Muscle of leg (tissue), 11 donors: ENCODE results near the gene USP28. TPM values are rescaled to one million over a fixed set of nuclear protein-coding genes. Genes with fewer than 3 reads are reported as not detected.

Experiments used
- DNase-seq: peaks from one replicate; pipeline ENCODE4 v3.0.0; 2013
- H3K27ac ChIP-seq: one replicate; pipeline ENCODE4 v1.5.1; 2013; ENCODE audit warnings: mild to moderate bottlenecking, low read length, control low read depth
- H3K27me3 ChIP-seq: one replicate; pipeline ENCODE4 v1.6.1; 2013; ENCODE audit warnings: low read length; ENCODE audit not compliant: control insufficient read depth, insufficient read depth
- H3K36me3 ChIP-seq: one replicate; pipeline ENCODE4 v1.6.1; 2013; ENCODE audit warnings: low read length; ENCODE audit not compliant: control insufficient read depth, insufficient read depth
- H3K4me1 ChIP-seq: one replicate; pipeline ENCODE4 v1.6.1; 2013; ENCODE audit warnings: low read length; ENCODE audit not compliant: control insufficient read depth, insufficient read depth
- H3K4me3 ChIP-seq: one replicate; pipeline ENCODE4 v1.5.1; 2013; ENCODE audit warnings: low read length, control low read depth
- H3K9me3 ChIP-seq: replicated peaks from 2 replicates; pipeline ENCODE4 v1.6.1; 2013; ENCODE audit warnings: low read depth, low read length; ENCODE audit not compliant: control insufficient read depth
- WGBS: methylation state at CpG from one replicate; pipeline ENCODE4 v1.1.5; 2013; ENCODE audit warnings: missing lambda C conversion rate; ENCODE audit not compliant: insufficient coverage; 5-methylcytosine and 5-hydroxymethylcytosine counted together
- polyA plus RNA-seq, 8 donors: library from polyadenylated mRNA; unstranded; fragments of 120-200 nt; gene quantifications; one replicate each; pipeline versions ENCODE4 v1.2.1 to v1.2.3, GENCODE V29; 2013; ENCODE audit warnings: inconsistent platforms in 1 of 8, low replicate concordance in 1 of 8; ENCODE audit not compliant: insufficient read length in 8 of 8, insufficient read depth in 1 of 8
- total RNA-seq: library from RNA; stranded (reverse); fragments of 120-200 nt; gene quantifications from one replicate; pipeline ENCODE4 v1.2.4, GENCODE V29; 2013

Gene USP28
- total and polyA plus RNA-seq, 9 donors: 52.5 to 90.1 (median 66.7) TPM

DNA sequence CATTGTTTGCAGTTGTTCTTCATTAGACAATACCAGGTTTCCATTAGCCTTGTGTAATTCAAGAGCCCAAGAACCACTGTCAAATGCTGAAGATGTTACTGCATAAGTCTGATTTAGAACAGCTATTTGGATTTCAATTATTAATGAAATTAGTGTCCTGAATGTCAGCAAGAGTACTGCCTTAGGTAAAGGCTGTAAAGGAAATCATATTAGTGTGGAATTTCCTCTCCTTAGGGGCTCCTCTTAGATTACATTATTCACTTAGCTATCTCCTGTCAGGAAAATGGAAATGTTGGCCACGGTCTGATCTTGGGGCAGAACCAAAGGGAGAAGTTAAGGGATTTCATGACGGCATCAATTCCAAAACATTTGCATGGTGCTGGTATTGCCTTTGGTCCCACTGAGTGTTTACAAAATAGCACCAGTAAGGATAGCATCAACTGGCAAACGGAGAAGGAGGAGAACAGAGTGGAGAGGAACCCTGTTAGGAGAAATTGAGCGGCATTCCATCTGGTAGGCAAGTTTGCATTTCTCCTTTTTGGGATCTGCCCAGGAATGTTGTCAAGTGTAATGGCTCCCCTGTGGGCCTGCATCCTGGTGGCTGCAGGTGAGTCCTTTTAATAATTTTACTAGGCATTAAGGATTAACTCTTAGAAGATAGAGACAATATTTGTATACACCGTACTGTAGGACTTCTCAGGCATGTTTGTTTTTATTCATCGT, 29.2 kb upstream of the USP28 start, which contains the start of gene HTR3B:
Gene HTR3B (plus strand): TSS at position 418 of the 723 bp plus-strand sequence. CDS start 138 bp downstream, at position 556.
- DNase-seq: no peak
- no peaks in the 10 kb centered on the region for H3K4me1 ChIP-seq
- H3K27me3 ChIP-seq: peaks cover 17% of the 10 kb centered on the region
- no peak within 1 kb of the TSS for H3K4me3 ChIP-seq
- no peak within 1 kb of the TSS for H3K27ac ChIP-seq
- H3K36me3 ChIP-seq: no peaks in the 10 kb centered on the region
- WGBS: 50% methylated on average over 3 of the region's 6 CpGs
- H3K9me3 ChIP-seq: no peaks in the 10 kb centered on the region

DNA sequence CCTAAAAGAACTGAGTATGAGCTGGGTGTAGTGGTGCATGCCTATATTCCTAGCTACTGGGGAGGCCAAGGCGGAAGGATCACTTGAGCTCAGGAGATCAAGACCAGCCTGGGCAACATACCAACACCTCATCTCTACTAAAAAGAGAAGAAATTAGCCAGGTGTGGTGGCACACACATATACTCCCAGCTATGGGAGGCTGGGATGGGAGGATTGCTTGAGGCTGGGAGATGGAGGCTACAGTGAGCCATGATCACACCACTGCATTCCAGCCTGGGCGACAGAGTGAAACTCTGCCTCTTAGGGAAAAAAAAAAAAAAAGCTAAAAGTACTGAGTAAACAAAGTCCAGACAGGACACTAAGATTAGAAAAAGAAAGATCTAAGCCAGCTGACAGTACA, 25.8 kb upstream of the USP28 start:
- Histone ChIP-seq H3K9me3 (no peaks in the 10 kb centered on the region), H3K4me3 (no peak overlapping the region), H3K36me3 (no peaks in the 10 kb centered on the region), H3K4me1 (peaks cover 4% of the 10 kb centered on the region), H3K27ac (no peak overlapping the region), H3K27me3 (peaks cover 3% of the 10 kb centered on the region)
- no CpG with 5 or more reads among the region's 2 CpGs for WGBS
- no peak for DNase-seq

DNA sequence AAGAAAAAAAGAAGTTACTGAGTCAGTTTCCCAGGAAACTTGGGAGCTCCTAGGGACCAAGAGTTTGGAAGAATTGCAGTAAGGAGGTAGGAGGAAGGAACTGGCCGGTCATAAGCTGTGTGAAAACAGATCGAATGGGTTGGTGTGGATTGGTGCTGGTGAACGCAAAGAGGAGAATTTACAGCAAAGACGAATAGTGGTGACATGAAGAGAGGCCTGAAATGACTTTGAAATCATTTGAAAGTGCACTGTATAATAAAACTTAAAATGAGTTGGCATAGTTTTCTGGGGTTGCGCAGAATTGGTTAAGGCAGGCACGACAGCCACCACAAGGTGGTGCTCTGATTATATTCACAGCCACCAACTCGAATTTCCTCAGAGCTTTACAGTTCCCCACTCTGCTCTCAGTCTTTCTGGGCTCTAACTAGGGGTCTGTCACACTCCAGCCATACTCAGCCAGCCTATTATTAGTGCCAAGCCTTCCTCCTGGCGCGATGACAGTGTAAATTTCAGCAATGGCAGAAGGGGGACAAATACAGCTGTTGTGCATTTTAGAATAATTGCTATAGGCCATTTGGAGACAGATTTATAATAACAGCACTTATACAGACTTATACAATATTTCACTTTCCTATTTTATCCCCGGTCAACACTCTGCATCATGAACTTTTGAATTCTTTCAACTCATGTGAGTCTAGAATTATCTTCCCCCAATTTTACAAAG, 20.9 kb upstream of the USP28 start:
- H3K27ac ChIP-seq: no peak overlapping the region
- no peaks in the 10 kb centered on the region for H3K36me3 ChIP-seq
- DNase-seq: peak; percentile 64
- WGBS: 34% methylated on average over 6 of the region's 10 CpGs
- H3K4me3 ChIP-seq: no peak overlapping the region
- peaks cover 10% of the 10 kb centered on the region for H3K4me1 ChIP-seq
- no peaks in the 10 kb centered on the region for H3K27me3 ChIP-seq
- H3K9me3 ChIP-seq: no peaks in the 10 kb centered on the region

DNA sequence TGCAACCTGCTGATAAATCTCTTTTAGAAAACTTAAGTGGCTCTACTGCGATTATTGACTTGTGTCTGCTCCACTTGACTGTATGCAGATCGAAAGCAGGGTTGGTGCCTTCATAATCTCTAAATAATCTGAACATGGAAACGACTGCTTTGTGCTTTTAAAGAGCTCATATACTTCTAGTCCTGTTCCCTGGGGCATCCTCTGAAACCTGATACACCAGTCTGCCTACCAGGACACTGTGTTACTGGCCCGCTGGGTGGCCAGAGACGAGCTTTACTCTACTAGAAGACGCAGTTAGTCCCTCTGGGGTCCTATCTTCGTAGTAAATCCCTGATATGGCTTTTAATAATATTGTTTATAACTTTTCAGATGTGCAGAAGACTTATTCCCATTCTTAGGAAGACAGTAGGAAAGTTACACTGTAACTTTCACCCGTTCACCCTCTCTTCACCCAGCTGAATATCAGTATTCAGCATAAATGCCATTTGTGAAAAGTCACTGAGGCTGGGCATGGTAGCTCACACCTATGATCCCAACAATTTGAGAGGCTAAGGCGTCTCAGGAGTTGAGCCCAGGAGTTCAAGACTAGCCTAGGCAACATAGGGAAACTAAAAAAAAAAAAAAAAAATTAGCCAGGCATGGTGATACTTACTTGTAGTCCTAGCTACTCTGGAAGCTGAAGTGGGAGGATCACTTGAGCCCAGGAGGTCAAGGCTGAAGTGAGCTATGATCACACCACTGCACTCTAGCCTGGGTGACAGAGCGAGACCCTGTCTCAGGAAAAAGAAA, 20.2 kb upstream of the USP28 start:
- H3K9me3 ChIP-seq: no peaks in the 10 kb centered on the region
- no peaks in the 10 kb centered on the region for H3K27me3 ChIP-seq
- no peak overlapping the region for H3K4me3 ChIP-seq
- no peaks in the 10 kb centered on the region for H3K36me3 ChIP-seq
- H3K4me1 ChIP-seq: peaks cover 10% of the 10 kb centered on the region
- H3K27ac ChIP-seq: no peak overlapping the region
- 51% methylated on average over 6 of the region's 10 CpGs for WGBS
- DNase-seq: no peak

DNA sequence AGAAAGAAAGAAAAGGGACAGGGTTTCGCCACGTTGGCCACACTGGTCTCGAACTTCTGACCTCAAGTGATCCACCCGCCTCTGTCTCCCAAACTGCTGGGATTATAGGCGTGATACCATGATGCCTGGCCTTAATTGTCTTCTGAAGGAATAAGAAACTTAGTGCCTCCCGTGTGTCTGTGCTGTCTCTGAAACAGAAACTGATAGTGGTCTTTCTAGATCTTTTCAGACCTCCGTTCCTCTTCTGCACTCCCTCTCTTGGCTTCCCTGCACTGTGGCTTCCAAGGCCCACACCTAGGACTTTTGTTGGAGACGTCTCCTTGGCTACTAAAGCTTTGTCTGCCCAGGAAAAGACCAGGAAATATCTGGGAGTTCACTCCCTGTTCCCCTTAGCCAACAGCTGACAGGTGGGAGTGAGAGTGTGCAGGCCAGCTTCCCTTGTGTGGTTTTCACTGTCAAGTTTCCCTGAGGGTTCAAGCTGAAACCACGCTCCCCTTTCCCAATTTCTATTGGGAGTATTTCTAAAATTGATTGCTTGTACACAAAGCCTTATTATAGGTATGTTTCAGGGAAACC, 19.1 kb upstream of the USP28 start:
- H3K4me1 ChIP-seq: peaks cover 10% of the 10 kb centered on the region
- H3K27ac ChIP-seq: no peak overlapping the region
- H3K9me3 ChIP-seq: no peaks in the 10 kb centered on the region
- no peaks in the 10 kb centered on the region for H3K36me3 ChIP-seq
- H3K27me3 ChIP-seq: no peaks in the 10 kb centered on the region
- H3K4me3 ChIP-seq: no peak overlapping the region
- DNase-seq: no peak
- WGBS: 77% methylated on average over 6 of the region's 9 CpGs

DNA sequence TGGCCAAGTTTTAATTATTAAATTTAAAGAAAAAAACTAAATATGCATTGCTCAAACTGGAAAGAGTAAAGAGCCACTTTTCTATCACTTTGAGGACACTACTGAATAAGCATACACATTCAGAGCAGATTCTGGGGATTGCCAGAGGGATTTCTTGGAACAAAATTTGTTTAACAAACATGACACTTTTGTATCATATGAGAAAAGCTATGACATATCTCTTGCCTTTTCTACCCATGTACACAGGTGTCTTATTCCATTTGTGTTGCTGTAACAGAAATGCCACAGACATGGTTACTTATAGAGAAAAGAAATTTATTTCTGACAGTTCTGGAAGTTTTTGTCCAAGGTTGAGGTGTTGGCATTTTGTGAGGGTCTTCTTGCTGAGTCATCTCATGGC, 13.5 kb upstream of the USP28 start:
- DNase-seq: no peak
- H3K9me3 ChIP-seq: no peaks in the 10 kb centered on the region
- H3K36me3 ChIP-seq: no peaks in the 10 kb centered on the region
- H3K4me1 ChIP-seq: no peaks in the 10 kb centered on the region
- H3K27me3 ChIP-seq: no peaks in the 10 kb centered on the region
- H3K27ac ChIP-seq: no peak overlapping the region
- no peak overlapping the region for H3K4me3 ChIP-seq

DNA sequence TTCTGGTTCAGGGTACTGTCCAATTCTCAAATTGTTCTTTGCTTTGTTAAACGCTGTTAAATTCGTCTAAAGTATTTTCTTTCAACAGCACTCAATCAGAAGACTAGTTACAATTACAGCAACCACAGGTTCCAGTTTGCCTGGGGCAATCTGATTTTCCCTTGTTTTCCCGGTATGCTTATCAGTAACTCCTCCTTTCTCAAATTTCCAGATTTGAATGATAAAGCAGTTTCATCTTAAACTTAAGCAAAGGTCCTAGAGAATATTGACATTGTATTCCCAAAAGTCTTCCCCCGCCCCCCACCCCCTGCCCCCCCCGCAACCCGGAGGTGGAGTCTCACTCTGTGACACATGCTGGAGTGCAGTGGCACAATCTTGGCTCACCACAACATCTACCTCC, 10.5 kb upstream of the USP28 start:
- Histone ChIP-seq H3K27ac (no peak overlapping the region), H3K9me3 (no peaks in the 10 kb centered on the region), H3K4me1 (no peaks in the 10 kb centered on the region), H3K4me3 (no peak overlapping the region), H3K27me3 (no peaks in the 10 kb centered on the region), H3K36me3 (no peaks in the 10 kb centered on the region)
- 60% methylated on average over 3 of the region's 6 CpGs for WGBS
- DNase-seq: no peak

DNA sequence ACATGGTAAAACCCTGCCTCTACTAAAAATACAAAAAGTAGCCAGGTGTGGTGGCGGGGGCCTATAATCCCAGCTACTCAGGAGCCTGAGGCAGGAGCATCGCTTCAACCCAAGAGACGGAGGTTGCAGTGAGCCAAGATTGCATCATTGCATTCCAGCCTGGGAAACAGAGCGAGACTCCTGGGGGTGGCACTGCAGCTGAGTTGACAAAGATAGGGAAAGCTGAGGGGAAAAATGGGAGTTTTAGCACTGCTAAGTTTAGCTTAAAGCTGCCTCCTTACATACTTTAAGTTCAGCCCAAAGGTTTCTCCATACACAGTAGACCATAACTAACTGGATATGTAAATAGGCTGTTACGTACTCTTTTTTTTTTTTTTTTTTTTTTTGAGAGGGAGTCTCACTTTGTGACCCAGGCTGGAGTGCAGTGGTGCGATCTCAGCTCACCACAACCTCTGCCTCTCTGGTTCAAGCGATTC, 9.0 kb upstream of the USP28 start:
- no peak overlapping the region for H3K27ac ChIP-seq
- H3K9me3 ChIP-seq: no peaks in the 10 kb centered on the region
- H3K4me3 ChIP-seq: no peak overlapping the region
- DNase-seq: no peak
- no peaks in the 10 kb centered on the region for H3K27me3 ChIP-seq
- no peaks in the 10 kb centered on the region for H3K36me3 ChIP-seq
- H3K4me1 ChIP-seq: peaks cover 2% of the 10 kb centered on the region
- 62% methylated on average over 5 of the region's 7 CpGs for WGBS

DNA sequence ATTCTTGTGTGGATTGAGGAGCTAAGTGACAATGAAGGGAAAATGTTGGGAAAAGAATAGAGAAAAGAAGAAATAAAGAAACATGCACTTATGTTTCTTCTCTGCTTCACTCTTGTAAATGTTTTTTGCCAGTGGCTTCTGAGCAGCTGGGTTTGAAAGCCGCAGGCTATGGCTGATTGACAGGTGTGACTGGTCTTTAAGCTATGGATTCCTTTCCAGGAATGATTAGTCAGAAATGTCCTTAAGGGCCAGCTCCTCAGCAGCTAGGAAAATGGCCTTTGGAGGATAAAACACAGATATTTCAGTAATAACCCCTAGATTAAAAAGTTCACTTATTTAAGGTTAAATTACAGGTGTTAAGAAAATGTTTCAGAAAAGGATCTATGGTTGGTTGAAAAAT, 6.5 kb upstream of the USP28 start:
- Histone ChIP-seq H3K9me3 (no peaks in the 10 kb centered on the region), H3K36me3 (no peaks in the 10 kb centered on the region), H3K4me1 (peaks cover 2% of the 10 kb centered on the region), H3K27ac (peak overlapping the region; percentile 77), H3K4me3 (no peak overlapping the region), H3K27me3 (no peaks in the 10 kb centered on the region)
- DNase-seq: peak; percentile 62
- WGBS: 50% methylated on average over 1 of the region's 1 CpG

DNA sequence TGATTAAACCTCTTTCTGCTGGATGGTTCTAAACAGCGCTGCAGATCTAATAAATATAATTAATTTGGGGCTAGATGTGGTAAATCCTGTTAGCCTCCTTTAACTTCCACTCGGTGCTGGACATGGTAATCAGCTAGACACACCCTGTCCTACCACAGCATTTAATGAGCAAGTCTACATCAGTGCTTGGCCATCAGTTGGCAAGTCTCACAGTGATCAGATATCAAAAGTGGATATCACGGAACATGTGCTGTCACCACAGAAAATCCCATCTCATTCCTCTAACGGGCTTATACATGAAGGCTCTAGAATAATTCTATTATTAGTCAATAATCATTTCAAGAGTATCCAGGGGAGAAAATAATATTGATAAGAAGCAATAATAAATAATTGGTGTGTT, 5.6 kb upstream of the USP28 start:
- H3K27ac ChIP-seq: peak overlapping the region; percentile 77
- no peaks in the 10 kb centered on the region for H3K9me3 ChIP-seq
- no peaks in the 10 kb centered on the region for H3K27me3 ChIP-seq
- no peak overlapping the region for H3K4me3 ChIP-seq
- DNase-seq: peak; percentile 33
- 44% methylated on average over 1 of the region's 4 CpGs for WGBS
- no peaks in the 10 kb centered on the region for H3K36me3 ChIP-seq
- H3K4me1 ChIP-seq: peaks cover 3% of the 10 kb centered on the region
